Ishikawa (cell line): ENCODE data around the gene SNORC.

Experiments
- RAD21 ChIP-seq: IDR thresholded peaks from 2 replicates; pipeline ENCODE4 v1.6.1; 2012; ENCODE audit warnings: low read depth
- YY1 ChIP-seq: IDR thresholded peaks from 2 replicates; pipeline ENCODE4 v1.6.1; 2012; ENCODE audit warnings: low read depth
- TF ChIP-seq, protein P1 (sequence below): IDR thresholded peaks from 2 replicates; pipeline ENCODE4 v1.6.1; 2012; ENCODE audit warnings: low read depth, mild to moderate bottlenecking
- TF ChIP-seq, protein P2 (sequence below): IDR thresholded peaks from 2 replicates; pipeline ENCODE4 v1.6.1; 2012

DNA sequence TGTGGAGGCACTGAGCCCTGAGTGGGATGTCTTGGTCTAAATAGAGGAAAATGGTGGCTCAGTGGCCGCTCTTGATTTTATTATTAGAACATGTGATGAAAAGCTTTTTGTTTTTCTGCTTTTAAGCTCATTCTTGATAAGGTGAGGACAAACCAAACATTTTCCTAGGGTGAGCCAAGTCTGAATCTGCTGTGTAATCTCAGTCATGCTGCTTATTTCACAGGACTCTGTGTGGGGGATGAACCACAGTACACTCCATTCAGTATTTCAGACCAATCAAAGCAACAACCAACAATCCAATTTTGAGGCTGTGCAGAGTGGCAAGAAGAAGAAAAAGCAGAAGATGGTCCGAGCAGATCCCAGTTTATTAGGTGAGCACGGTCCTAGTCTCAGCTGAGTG, 20.0 kb upstream of the SNORC start:
- TF ChIP-seq, protein P1, sequence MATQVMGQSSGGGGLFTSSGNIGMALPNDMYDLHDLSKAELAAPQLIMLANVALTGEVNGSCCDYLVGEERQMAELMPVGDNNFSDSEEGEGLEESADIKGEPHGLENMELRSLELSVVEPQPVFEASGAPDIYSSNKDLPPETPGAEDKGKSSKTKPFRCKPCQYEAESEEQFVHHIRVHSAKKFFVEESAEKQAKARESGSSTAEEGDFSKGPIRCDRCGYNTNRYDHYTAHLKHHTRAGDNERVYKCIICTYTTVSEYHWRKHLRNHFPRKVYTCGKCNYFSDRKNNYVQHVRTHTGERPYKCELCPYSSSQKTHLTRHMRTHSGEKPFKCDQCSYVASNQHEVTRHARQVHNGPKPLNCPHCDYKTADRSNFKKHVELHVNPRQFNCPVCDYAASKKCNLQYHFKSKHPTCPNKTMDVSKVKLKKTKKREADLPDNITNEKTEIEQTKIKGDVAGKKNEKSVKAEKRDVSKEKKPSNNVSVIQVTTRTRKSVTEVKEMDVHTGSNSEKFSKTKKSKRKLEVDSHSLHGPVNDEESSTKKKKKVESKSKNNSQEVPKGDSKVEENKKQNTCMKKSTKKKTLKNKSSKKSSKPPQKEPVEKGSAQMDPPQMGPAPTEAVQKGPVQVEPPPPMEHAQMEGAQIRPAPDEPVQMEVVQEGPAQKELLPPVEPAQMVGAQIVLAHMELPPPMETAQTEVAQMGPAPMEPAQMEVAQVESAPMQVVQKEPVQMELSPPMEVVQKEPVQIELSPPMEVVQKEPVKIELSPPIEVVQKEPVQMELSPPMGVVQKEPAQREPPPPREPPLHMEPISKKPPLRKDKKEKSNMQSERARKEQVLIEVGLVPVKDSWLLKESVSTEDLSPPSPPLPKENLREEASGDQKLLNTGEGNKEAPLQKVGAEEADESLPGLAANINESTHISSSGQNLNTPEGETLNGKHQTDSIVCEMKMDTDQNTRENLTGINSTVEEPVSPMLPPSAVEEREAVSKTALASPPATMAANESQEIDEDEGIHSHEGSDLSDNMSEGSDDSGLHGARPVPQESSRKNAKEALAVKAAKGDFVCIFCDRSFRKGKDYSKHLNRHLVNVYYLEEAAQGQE: no peak
- no peak for TF ChIP-seq RAD21
- TF ChIP-seq YY1: no peak
- TF ChIP-seq, protein P2, sequence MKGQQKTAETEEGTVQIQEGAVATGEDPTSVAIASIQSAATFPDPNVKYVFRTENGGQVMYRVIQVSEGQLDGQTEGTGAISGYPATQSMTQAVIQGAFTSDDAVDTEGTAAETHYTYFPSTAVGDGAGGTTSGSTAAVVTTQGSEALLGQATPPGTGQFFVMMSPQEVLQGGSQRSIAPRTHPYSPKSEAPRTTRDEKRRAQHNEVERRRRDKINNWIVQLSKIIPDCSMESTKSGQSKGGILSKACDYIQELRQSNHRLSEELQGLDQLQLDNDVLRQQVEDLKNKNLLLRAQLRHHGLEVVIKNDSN: no peak
